Upper lobe of left lung (tissue), 6 donors: ENCODE data around the gene TNNT3. TPM values are rescaled to one million over a fixed set of nuclear protein-coding genes. Genes with fewer than 3 reads are reported as not detected.
A peak's percentile ranks its signal among the peaks of the same experiment; 100 is the strongest.

Source experiments
- ATAC-seq, 2 donors: fragments of 200-7000 bp; cut with Tn5 transposase; one replicate each; pipeline ENCODE4 v1.9.1; 2022; ENCODE audit warnings: mild to moderate bottlenecking in 2 of 2, moderate library complexity in 2 of 2; ENCODE audit not compliant: low FRiP score in 2 of 2
- DNase-seq, 2 donors: peaks; one replicate each; pipeline ENCODE4 v3.0.0-alpha.2; 2019 to 2020
- H3K27ac ChIP-seq, 4 donors: fragments of 200-600 bp; sonication (generic); one replicate each; pipeline ENCODE4 v1.5.1; 2016 to 2019
- H3K27me3 ChIP-seq, 4 donors: fragments of 200-600 bp; sonication (generic); one replicate each; pipeline ENCODE4 v1.5.1; 2017 to 2019
- H3K36me3 ChIP-seq, 4 donors: fragments of 200-600 bp; sonication (generic); one replicate each; pipeline ENCODE4 v1.5.1; 2016 to 2019
- H3K4me1 ChIP-seq, 4 donors: fragments of 200-600 bp; sonication (generic); one replicate each; pipeline ENCODE4 v1.5.1; 2018 to 2019
- H3K4me3 ChIP-seq, 4 donors: fragments of 200-600 bp; sonication (generic); one replicate each; pipeline ENCODE4 v1.5.1; 2017 to 2019; ENCODE audit warnings: mild to moderate bottlenecking in 2 of 4, moderate library complexity in 1 of 4
- H3K9me3 ChIP-seq, 4 donors: fragments of 200-600 bp; sonication (generic); one replicate each; pipeline ENCODE4 v1.5.1; 2018 to 2019
- CTCF ChIP-seq, 6 experiments: fragments of 450-650 bp in 4 of 6; fragments of 200-600 bp in 2 of 6; sonication (generic) in 2 of 6; IDR thresholded peaks; one replicate each; pipeline ENCODE4 v1.5.1; 2016 to 2019; ENCODE audit warnings: antibody characterized with exemption in 6 of 6
- EP300 ChIP-seq, 4 donors: sonication (generic); formaldehyde crosslinking; IDR thresholded peaks; one replicate each; pipeline ENCODE4 v1.5.1; 2017; ENCODE audit warnings: antibody characterized with exemption in 4 of 4, control low read depth in 2 of 4
- POLR2A ChIP-seq, 4 donors: fragments of 450-650 bp; IDR thresholded peaks; one replicate each; pipeline ENCODE4 v1.5.1; 2016 to 2017; ENCODE audit warnings: antibody characterized with exemption in 4 of 4, mild to moderate bottlenecking in 2 of 4
- POLR2AphosphoS5 ChIP-seq, 2 donors: sonication (generic); formaldehyde crosslinking; IDR thresholded peaks; one replicate each; pipeline ENCODE4 v1.5.1; 2017; ENCODE audit warnings: antibody characterized with exemption in 2 of 2
- WGBS, 2 donors: methylation state at CpG; one replicate each; pipeline ENCODE4 v1.1.5; 2017 to 2018; 5-methylcytosine and 5-hydroxymethylcytosine counted together
- total RNA-seq, 6 donors: library from RNA; depleted of rRNA in 4 of 6; stranded (reverse); fragments of >200 nt in 4 of 6; gene quantifications; one replicate each; pipeline versions ENCODE4 v1.1.0 to v1.2.1, GENCODE V29; 2016 to 2021
- donor health status: DM: no; HTN: no; CAD: no; lungs with moderate emphysema.
- donor health status: DM: no; HTN: yes; CAD: no; lungs with severe emphysema.

The TNNT3 gene
- total RNA-seq, 6 donors from 2014 or later: 1.1 to 13.1 (median 2.4) TPM; not detected in 1

DNA sequence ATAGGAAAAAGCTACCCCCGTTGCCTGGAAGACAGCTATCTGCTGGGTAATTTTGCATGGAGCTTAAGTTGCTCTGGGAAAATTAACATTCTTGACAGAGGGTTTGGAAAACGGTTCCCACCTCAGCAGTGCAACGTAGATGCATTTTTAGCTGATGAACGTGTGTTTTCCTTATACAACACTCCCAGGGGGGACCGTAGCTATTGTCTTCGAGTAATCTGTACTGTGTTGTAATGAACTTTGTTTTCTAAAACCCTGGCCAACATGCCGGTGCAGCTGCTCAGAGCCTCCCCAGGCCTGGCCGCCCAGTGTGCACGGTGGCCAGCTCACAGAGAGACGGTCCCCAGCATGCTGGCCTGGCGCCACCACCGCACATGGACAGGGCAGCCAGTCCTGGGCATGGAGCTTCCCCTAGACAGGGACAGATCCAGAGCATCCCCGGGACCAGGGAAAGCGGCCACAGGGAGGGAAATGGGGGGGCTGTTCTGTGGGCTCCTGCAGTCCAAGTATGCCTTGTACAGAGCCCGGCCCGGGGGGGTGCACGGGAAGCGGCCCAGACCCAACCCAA is 2.2 kb downstream of the TNNT3 start:
- no peaks in the 10 kb centered on the region for H3K36me3 ChIP-seq
- ATAC-seq: peak in 1 of 2 donors; percentile 54
- 72 to 75% methylated on average over 17 to 18 of the region's 18 CpGs for WGBS, 2 donors
- no peak for TF ChIP-seq POLR2A (IDR thresholded peaks at IDR 0.05)
- TF ChIP-seq CTCF (IDR thresholded peaks at IDR 0.05): no peak
- no peak for TF ChIP-seq POLR2AphosphoS5 (IDR thresholded peaks at IDR 0.05)
- TF ChIP-seq EP300 (IDR thresholded peaks at IDR 0.05): no peak
- H3K27me3 ChIP-seq: no peaks in the 10 kb centered on the region
- no peak overlapping the region for H3K4me3 ChIP-seq
- DNase-seq: peak in 1 of 2 donors; percentile 84
- no peaks in the 10 kb centered on the region for H3K4me1 ChIP-seq
- no peaks in the 10 kb centered on the region for H3K9me3 ChIP-seq
- no peak overlapping the region for H3K27ac ChIP-seq

DNA sequence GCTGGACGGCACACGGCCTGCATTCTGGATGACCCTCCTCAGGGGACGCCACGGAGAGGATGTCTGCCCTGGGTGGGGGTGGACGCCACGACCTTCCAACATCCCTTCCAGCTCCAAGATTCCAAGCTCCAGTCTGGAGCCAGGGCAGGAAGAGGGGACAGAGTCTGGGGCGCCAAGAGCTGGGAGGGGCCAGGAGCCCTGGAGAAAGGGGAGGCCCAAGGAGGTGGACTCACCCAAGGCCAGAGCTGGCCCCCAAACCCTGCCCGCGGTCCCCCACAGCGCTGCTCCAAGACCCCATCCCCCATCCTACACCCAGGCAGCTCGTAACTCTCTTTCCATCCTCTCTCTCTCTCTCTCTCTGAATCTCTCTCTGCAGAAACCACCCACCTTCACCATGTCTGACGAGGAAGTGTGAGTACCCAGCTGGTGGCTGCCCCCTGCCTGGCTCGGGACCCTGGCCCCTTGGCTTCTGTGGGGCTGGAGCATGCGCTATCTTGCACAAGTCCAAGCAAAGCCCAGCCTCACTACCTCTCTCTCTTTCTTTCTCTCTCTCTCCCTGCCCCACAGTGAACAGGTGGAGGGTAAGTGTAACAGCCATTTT is 3.1 kb downstream of the TNNT3 start:
- peak in 1 of 2 donors; percentile 13 for ATAC-seq

DNA sequence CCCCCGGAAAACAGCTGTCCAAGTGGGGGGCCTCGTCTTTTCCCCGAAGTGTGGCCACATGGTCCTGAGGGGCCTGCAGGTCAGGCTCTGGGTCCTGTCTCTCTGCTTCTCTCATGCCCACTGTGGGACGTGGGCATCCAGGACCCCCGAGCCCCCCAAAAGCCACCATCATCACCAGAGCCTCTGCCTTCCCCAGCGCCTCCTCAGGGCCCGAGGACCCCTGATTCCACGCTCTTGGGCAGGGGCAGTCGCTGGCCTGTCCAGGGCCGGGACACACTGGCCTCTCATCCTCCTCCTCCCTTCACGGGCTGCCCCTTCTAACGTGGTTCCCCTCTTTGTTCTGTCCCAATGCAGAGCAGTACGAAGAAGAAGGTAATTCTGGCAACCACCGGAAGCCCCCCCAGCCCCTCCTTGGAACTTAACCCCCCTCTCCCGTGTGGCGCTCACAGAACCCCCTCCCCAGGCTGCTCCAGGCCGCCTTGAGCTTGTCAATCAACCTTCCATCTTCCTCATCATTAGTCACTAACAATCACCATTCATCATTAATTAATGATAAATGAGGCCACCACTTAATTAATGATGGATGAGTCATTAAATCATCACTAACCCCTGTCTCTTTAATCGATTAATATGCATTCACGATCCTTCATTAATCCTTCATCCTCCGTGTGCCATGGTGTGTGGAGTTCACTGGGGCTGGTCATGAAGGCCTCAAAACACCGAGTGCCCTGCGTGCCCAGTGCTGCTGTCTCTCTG is 3.9 kb downstream of the TNNT3 start:
- Histone ChIP-seq H3K36me3 (no peaks in the 10 kb centered on the region), H3K27ac (no peak overlapping the region), H3K4me1 (no peaks in the 10 kb centered on the region), H3K9me3 (no peaks in the 10 kb centered on the region), H3K4me3 (no peak overlapping the region), H3K27me3 (no peaks in the 10 kb centered on the region)
- TF ChIP-seq EP300 (IDR thresholded peaks at IDR 0.05) (no peak), POLR2A (IDR thresholded peaks at IDR 0.05) (no peak), POLR2AphosphoS5 (IDR thresholded peaks at IDR 0.05) (no peak), CTCF (IDR thresholded peaks at IDR 0.05) (no peak)
- peak in 1 of 2 donors; percentile 46 for DNase-seq
- no peak for ATAC-seq
- 81 to 86% methylated on average over 17 to 22 of the region's 22 CpGs for WGBS, 2 donors

More for the DNA sequence above, 3.1 kb downstream of the TNNT3 start:
- H3K36me3 ChIP-seq: no peaks in the 10 kb centered on the region
- TF ChIP-seq CTCF (IDR thresholded peaks at IDR 0.05) (no peak), EP300 (IDR thresholded peaks at IDR 0.05) (no peak), POLR2AphosphoS5 (IDR thresholded peaks at IDR 0.05) (no peak), POLR2A (IDR thresholded peaks at IDR 0.05) (no peak)
- peak in 1 of 2 donors; percentile 53 for DNase-seq
- no peaks in the 10 kb centered on the region for H3K27me3 ChIP-seq
- H3K9me3 ChIP-seq: no peaks in the 10 kb centered on the region
- no peaks in the 10 kb centered on the region for H3K4me1 ChIP-seq
- WGBS, 2 donors: 75% methylated on average over 7 to 14 of the region's 14 CpGs
- no peak overlapping the region for H3K27ac ChIP-seq
- no peak overlapping the region for H3K4me3 ChIP-seq

GRCh38 chr11:1924181-1924580 is 4.7 kb downstream of the TNNT3 start:
- Histone ChIP-seq H3K27ac (no peak overlapping the region), H3K4me3 (no peak overlapping the region), H3K9me3 (no peaks in the 10 kb centered on the region), H3K4me1 (no peaks in the 10 kb centered on the region), H3K27me3 (no peaks in the 10 kb centered on the region), H3K36me3 (no peaks in the 10 kb centered on the region)
- no peak for TF ChIP-seq EP300 (IDR thresholded peaks at IDR 0.05)
- no peak for TF ChIP-seq POLR2A (IDR thresholded peaks at IDR 0.05)
- TF ChIP-seq CTCF (IDR thresholded peaks at IDR 0.05): no peak
- TF ChIP-seq POLR2AphosphoS5 (IDR thresholded peaks at IDR 0.05): no peak
- 66 to 82% methylated on average over 15 to 17 of the region's 17 CpGs for WGBS, 2 donors
- ATAC-seq (no peak), DNase-seq (peak in 1 of 2 donors; percentile 82)
